Measurements from ENCODE around the gene MIGA1.
"Not testable (repeated sequence)": the region's sequence is repeated elsewhere in the genome, so short reads cannot be mapped to it uniquely, and the experiment has no call there.

The MIGA1 gene

DNA sequence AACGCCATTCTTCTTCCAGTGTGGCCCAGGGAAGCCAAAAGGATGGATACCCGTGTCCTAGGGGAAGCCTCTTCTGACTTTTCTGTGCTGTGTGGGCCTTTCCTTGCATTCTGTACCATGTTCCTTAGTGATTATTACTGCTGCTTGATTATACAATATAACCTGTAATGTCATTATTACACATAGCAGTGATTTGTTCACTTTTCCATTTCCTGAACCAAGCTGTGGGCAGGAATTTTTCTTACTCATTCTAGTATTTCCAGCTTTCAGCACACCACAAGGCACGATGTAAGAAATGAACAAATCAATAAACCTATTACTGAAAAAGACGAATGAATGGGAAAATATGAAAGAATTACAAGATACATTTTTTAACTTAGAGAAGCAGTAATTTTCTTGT lies 11.4 kb upstream of the MIGA1 start:
- Mint-ChIP-seq H3K4me1 (peaks cover 7% of the 10 kb centered on the region), H3K27me3 (peaks cover 6% of the 10 kb centered on the region), H3K9me3 (no peaks in the 10 kb centered on the region), H3K4me3 (no peak overlapping the region), H3K36me3 (no peaks in the 10 kb centered on the region), H3K27ac (no peak overlapping the region)
- DNase-seq (ENCODE audit: low spot score in 2 of 2) (no peak), ATAC-seq (ENCODE audit: low read depth) (no peak)

DNA sequence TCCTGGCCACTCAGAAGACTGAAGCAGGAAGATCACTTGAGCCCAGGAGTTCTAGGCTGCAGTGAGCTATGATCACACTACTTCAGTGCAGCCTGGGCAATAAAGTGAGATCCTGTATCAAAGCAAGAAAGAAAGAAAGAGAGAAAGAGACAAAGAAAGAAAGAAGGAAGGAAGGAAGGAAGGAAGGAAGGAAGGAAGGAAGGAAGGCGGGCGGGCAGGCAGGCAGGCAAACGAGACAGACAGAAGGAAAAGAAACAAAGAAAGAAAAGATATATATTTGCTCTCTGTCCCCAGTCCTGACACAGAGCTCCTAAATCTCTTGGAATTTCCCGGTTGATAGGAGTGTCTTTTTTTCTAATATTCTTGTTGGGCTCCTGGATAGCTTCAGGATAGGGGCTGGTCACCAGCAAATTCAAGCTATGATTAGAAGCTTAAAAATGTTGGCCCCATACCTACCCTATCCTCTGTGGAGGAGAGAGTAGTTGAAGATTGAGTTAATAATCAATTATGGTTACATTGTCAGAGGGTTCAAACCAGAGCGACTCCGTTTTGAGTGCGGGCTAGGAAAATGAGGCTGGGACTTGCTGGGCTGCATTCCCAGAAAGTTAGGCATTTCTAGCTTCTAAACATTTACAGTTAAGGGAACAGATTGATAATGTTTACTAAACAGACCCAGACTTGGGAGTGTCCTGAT lies 3.3 kb upstream of the MIGA1 start:
- H3K36me3 Mint-ChIP-seq = no peaks in the 10 kb centered on the region
- no peaks in the 10 kb centered on the region for H3K9me3 Mint-ChIP-seq
- H3K27ac Mint-ChIP-seq = no peak overlapping the region
- H3K4me3 Mint-ChIP-seq = no peak overlapping the region
- no peak for ATAC-seq (ENCODE audit: low read depth)
- DNase-seq (ENCODE audit: low spot score in 2 of 2) = no peak
- peaks cover 9% of the 10 kb centered on the region for H3K4me1 Mint-ChIP-seq
- H3K27me3 Mint-ChIP-seq = peaks cover 7% of the 10 kb centered on the region

DNA sequence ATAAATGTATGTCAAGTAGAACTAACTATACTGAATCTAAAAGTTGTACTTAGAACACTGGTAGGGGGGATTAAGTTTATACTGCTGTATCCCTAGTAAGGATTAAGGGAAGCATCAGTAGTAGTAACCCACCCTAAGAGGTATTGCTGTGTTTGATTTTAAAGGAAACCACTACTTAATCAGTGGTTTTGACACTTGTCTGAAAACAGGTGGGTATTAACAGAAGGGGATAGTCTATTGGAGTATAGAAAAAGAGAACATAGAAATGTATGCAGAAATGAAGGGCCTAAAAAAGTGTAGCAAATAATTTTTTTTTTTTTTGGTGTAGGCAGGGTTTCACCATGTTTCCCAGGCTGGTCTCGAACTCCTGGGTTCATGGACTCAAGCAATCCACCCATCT lies 2.2 kb downstream of the MIGA1 start:
- Mint-ChIP-seq H3K4me3 (no peak overlapping the region), H3K4me1 (peaks cover 11% of the 10 kb centered on the region), H3K27me3 (no peaks in the 10 kb centered on the region), H3K27ac (peak overlapping the region; percentile 56), H3K36me3 (peaks cover 21% of the 10 kb centered on the region), H3K9me3 (no peaks in the 10 kb centered on the region)
- DNase-seq (ENCODE audit: low spot score in 2 of 2) (no peak), ATAC-seq (ENCODE audit: low read depth) (no peak)

DNA sequence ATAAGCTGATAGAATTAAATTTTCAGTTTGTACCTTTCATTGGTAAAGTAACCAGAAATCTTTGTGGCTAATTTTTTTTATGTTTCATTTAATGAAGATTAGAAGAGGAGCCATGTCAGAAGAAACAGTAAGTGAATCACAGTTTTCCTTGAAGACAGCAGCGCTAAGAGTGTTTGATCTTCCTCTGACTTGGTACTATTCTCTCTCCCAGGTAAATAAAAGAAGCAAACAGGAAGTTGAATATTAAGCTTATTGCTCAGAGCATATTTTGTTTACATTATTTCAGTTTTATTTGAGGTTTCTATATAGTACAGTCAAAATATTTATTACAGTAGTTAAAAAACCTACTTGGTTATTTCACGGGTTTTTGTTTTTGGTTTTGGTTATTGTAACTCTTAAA lies 3.7 kb downstream of the MIGA1 start:
- Mint-ChIP-seq H3K9me3 (no peaks in the 10 kb centered on the region), H3K4me3 (no peak overlapping the region), H3K36me3 (peaks cover 26% of the 10 kb centered on the region), H3K27ac (no peak overlapping the region), H3K4me1 (peaks cover 11% of the 10 kb centered on the region), H3K27me3 (no peaks in the 10 kb centered on the region)
- DNase-seq (ENCODE audit: low spot score in 2 of 2) = no peak
- ATAC-seq (ENCODE audit: low read depth) = no peak

DNA sequence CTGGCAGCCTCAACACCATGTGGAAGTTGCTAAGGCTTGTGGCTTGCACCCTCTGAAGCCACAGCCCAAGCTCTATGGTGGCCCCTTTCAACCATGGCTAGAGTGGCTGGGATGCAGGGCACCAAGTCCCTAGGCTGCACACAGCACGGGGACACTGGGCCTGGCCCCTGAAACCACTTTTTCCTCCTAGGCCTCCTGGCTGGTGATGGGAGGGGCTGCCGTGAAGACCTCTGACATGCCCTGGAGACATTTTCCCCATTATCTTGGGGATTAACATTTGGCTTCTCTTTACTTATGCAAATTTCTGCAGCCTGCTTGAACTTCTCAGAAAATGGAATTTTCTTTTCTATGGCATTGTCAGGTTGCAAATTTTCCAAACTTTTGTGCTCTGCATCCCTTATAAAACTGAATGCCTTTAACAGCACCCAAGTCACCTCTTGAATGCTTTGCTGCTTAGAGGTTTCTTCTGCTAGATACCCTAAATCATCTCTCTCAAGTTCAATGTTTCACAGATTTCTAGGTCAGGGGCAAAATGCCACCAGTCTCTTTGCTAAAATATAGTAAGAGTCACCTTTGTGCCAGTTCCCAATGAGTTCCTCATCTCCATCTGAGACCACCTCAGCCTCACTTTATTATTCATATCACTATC lies 6.8 kb downstream of the MIGA1 start:
- H3K36me3 Mint-ChIP-seq = peaks cover 40% of the 10 kb centered on the region
- not testable (repeated sequence) for ATAC-seq (ENCODE audit: low read depth); H3K27me3 Mint-ChIP-seq; DNase-seq (ENCODE audit: low spot score in 2 of 2); H3K4me3 Mint-ChIP-seq; H3K4me1 Mint-ChIP-seq; H3K9me3 Mint-ChIP-seq; H3K27ac Mint-ChIP-seq

DNA sequence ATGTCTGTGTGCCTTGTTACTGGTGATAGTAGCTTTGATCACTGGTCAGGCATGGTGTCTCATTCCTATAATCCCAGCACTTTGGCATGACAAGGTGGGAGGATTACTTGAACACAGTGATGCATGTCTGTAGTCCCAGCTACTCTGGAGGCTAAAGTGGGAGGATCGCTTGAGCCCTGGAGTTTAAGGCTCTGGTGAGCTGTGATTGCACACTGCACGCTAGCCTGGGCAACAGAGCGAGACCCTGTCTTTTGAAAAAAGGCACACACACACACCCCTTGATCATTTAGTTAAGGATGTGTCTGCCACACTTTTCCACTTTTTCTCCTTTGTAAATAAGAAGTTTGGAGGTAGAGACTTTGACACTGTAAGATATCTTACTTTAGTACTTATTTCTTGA lies 15.1 kb downstream of the MIGA1 start:
- Mint-ChIP-seq H3K36me3 (peaks cover 19% of the 10 kb centered on the region), H3K4me3 (no peak overlapping the region), H3K27ac (no peak overlapping the region)

DNA sequence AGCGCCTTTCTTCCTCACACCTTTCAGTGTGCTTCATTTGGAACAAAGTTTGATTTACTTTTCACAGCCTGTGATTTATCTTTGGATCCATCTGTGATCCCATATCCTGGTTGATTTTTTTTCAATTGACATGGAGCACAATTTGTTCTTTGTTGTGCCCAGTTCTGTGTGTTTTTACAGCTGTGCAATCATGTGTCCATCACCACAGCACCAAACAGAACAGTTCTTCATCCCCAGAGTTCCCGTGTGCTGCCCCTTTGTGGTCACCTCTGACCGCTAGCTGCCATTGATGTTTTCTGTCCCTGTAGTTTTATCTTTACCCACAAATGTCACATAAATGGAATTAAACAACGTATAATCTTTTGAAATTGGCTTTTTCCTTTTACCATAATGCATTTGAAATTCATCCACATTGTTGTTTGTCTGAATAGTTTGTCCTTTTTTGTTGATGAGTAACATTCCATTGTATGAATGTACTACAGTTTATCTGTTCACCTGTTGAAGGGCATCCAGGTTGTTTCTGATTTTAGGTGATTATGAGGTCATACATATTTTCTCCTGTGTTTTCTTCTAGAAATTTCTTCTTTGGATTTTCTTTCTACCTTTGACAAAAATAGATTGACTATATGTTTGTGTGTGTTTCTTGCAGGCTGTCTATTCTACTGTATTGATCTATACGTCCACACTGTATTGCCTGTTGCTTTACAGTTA lies 17.4 kb downstream of the MIGA1 start:
- DNase-seq (ENCODE audit: low spot score in 2 of 2) = no peak
- H3K27ac Mint-ChIP-seq = no peak overlapping the region
- no peaks in the 10 kb centered on the region for H3K27me3 Mint-ChIP-seq
- H3K4me1 Mint-ChIP-seq = peaks cover 4% of the 10 kb centered on the region
- H3K9me3 Mint-ChIP-seq = no peaks in the 10 kb centered on the region
- peaks cover 18% of the 10 kb centered on the region for H3K36me3 Mint-ChIP-seq
- H3K4me3 Mint-ChIP-seq = no peak overlapping the region
- no peak for ATAC-seq (ENCODE audit: low read depth)

More for the DNA sequence above, 15.1 kb downstream of the MIGA1 start:
- H3K27me3 Mint-ChIP-seq = no peaks in the 10 kb centered on the region
- no peak for ATAC-seq (ENCODE audit: low read depth)
- no peaks in the 10 kb centered on the region for H3K9me3 Mint-ChIP-seq
- DNase-seq (ENCODE audit: low spot score in 2 of 2) = no peak
- H3K4me1 Mint-ChIP-seq = peaks cover 5% of the 10 kb centered on the region

DNA sequence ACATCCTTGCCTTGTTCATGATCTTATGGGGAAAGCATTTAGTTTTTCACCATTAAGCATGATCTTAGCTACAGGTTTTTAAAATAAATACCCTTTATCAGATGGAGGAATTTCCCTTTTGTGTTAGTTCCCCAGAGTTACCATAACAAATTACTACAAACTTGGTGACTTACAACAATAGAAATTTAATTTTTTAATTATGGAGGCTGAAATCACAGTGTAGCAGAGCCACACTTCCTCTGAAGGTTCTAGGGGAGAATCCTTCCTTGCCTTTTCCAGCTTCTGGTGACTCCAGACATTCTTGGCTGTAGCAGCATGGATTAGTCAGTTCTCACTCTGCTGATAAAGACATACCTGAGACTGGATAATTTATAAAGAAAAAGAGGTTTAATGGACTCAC lies 18.5 kb downstream of the MIGA1 start:
- Mint-ChIP-seq H3K27ac (no peak overlapping the region), H3K27me3 (no peaks in the 10 kb centered on the region), H3K9me3 (no peaks in the 10 kb centered on the region), H3K36me3 (peaks cover 17% of the 10 kb centered on the region), H3K4me3 (no peak overlapping the region), H3K4me1 (peaks cover 3% of the 10 kb centered on the region)
- DNase-seq (ENCODE audit: low spot score in 2 of 2) (no peak), ATAC-seq (ENCODE audit: low read depth) (no peak)

DNA sequence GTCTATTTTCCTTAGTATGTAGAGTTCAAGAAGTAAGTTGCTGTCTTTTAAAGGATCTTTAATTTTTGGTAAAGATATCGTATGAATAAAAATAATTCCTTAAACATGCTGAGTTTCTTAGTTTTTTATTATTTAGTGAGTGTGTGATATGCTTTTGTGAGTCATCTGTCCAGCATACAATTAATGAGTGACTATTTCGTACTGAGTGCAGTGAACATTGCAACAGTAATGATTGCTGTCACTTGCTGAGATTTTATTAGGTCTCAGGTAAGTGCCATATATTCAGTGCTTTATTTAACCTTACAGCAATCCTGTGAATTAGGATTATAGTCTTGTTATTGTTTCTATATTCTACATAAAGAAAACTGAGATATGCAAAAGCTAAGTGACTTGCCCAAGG lies 22.6 kb downstream of the MIGA1 start:
- H3K27ac Mint-ChIP-seq = no peak overlapping the region
- DNase-seq (ENCODE audit: low spot score in 2 of 2) (no peak), ATAC-seq (ENCODE audit: low read depth) (no peak)
- H3K9me3 Mint-ChIP-seq = no peaks in the 10 kb centered on the region
- H3K27me3 Mint-ChIP-seq = no peaks in the 10 kb centered on the region
- H3K4me3 Mint-ChIP-seq = no peak overlapping the region
- peaks cover 21% of the 10 kb centered on the region for H3K36me3 Mint-ChIP-seq
- H3K4me1 Mint-ChIP-seq = no peaks in the 10 kb centered on the region

DNA sequence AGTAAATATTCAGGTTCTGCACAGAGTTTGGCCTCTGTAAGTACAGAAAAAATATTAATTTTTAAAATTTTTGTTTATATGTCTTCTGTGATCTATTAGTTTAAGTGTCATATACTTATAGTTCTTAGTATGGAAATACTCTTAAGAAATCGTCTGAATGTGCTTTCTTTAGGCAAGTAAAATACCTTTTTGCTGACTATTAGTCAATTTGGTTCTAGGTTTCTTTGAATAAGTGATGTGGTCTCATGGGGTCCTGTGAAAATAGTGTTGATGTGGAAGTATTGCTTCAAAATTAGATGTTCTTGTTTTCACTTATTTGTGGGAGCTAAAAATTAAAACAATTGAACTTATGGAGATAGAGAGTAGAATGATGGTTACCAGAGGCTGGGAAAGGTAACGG lies 23.9 kb downstream of the MIGA1 start:
- H3K9me3 Mint-ChIP-seq = no peaks in the 10 kb centered on the region
- no peaks in the 10 kb centered on the region for H3K27me3 Mint-ChIP-seq
- DNase-seq (ENCODE audit: low spot score in 2 of 2) = no peak
- H3K4me1 Mint-ChIP-seq = no peaks in the 10 kb centered on the region
- ATAC-seq (ENCODE audit: low read depth) = no peak
- no peak overlapping the region for H3K27ac Mint-ChIP-seq
- H3K4me3 Mint-ChIP-seq = no peak overlapping the region
- H3K36me3 Mint-ChIP-seq = peaks cover 23% of the 10 kb centered on the region

DNA sequence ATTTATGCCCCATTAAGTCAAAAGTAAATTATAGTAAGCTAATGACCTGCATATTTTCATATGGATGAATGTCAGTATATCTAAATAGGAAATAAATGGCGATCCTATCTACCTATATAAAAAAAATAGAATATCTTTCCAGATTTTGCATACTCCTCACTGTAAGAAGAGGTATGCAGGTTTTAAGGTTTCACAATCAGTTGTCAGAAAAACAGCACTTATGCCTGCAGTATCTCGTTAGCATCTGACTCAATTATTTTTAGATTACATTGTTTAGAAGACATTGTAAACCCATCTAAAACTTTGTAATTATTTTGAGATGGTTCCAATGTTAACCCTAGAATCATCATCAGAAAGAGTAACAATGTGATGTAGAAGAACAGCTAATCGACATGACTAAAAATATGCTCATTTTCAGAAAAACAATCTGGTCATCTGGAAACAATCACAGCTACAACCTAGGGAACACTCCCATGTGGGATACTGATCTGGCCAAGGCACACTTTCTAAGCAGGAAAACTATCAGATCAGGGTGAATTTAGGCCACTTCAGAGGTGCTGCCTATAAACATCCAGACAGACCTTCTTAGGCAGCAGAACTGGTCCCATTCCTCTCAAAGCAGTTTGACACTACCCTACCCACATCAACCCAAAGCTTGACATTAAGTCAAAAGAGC lies 30.5 kb downstream of the MIGA1 start:
- not testable (repeated sequence) for DNase-seq (ENCODE audit: low spot score in 2 of 2); H3K27me3 Mint-ChIP-seq; H3K27ac Mint-ChIP-seq; H3K9me3 Mint-ChIP-seq; H3K4me1 Mint-ChIP-seq; ATAC-seq (ENCODE audit: low read depth); H3K4me3 Mint-ChIP-seq
- H3K36me3 Mint-ChIP-seq = peaks cover 24% of the 10 kb centered on the region

DNA sequence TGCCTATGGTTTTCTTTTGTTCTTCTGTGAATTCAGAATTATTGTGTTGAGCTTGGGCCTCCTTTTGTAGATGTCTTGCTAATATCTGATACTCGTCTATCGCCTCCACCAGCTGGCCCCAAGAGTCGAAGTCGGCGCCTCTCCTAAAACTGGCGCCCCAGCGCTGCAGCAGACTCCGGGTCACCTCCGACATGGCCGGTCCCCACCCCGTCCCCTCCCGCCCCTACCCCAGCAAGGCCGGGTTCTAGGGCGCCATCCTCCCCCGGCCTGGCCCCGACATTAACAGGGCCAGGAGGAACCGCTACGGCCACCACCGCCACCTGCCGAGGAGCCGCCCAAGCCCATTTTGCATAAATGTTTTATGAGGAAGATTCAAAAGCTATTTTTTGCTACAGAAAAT lies 32.1 kb downstream of the MIGA1 start:
- H3K27ac Mint-ChIP-seq; H3K27me3 Mint-ChIP-seq; DNase-seq (ENCODE audit: low spot score in 2 of 2); H3K4me1 Mint-ChIP-seq; H3K9me3 Mint-ChIP-seq; H3K4me3 Mint-ChIP-seq: not testable (repeated sequence)
- H3K36me3 Mint-ChIP-seq = peaks cover 15% of the 10 kb centered on the region
- peak; percentile 41 for ATAC-seq (ENCODE audit: low read depth)

DNA sequence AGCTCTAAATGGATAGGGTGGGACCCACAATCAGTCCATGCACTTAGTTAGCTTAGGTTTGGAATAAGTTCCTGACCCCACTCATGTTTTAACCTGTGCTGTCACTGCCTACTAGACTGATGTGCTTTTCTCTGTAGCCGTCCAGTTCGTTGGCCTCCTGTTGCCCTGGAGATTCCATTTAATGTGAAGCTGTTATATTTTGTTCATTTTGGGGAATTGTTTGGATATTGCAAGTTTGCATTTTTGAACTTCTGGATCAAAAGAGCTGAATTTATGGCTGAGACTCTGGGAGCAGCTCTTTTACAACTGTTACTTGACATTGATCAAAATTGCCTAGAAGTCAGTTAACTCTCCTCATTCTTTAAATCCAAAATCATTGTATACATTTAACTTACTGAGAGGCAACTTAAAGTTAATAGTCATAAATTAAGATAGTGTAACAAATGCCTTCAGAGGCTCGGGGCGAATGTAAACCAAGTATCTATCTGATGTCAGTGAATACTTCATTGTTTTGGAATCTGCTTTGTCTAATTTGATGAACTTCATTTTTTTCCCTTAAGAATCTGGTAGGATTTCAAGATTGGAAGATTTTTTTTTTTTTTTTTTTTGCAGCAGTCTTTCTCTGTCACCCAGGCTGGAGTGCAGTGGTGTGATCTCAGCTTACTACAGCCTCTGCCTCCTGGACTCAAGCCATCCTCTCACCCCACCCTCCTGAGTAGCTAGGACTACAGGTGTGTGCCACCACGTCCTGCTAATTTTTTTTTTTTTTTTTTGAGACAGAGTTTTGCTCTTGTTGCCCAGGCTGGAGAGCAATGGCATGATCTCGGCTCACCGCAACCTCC lies 38.1 kb downstream of the MIGA1 start:
- Mint-ChIP-seq H3K4me3 (no peak overlapping the region), H3K36me3 (peaks cover 31% of the 10 kb centered on the region), H3K9me3 (no peaks in the 10 kb centered on the region), H3K27ac (no peak overlapping the region), H3K27me3 (no peaks in the 10 kb centered on the region), H3K4me1 (no peaks in the 10 kb centered on the region)
- ATAC-seq (ENCODE audit: low read depth) (no peak), DNase-seq (ENCODE audit: low spot score in 2 of 2) (no peak)
